Activated naive CD4-positive, alpha-beta T cell treated with anti-CD3 and anti-CD28 coated beads, Interleukin-2, amount 50 U/mL, for 24 hours (primary cell): ENCODE data around the gene ZNF48.
"Not testable (repeated sequence)": the region's sequence is repeated elsewhere in the genome, so short reads cannot be mapped to it uniquely, and the experiment has no call there.

ENCODE experiments used
- H3K27ac Mint-ChIP-seq: one replicate; pipeline ENCODE4 v1.8.0; 2021; ENCODE audit warnings: mild to moderate bottlenecking, mixed read lengths
- H3K27me3 Mint-ChIP-seq: one replicate; pipeline ENCODE4 v1.8.0; 2021; ENCODE audit warnings: mixed read lengths
- H3K36me3 Mint-ChIP-seq: one replicate; pipeline ENCODE4 v1.8.0; 2021; ENCODE audit warnings: mixed read lengths
- H3K4me1 Mint-ChIP-seq: one replicate; pipeline ENCODE4 v1.8.0; 2021; ENCODE audit warnings: mixed read lengths
- H3K4me3 Mint-ChIP-seq: one replicate; pipeline ENCODE4 v1.8.0; 2021; ENCODE audit warnings: mild to moderate bottlenecking, mixed read lengths
- H3K9me3 Mint-ChIP-seq: one replicate; pipeline ENCODE4 v1.8.0; 2021; ENCODE audit warnings: mixed read lengths

The ZNF48 gene

DNA sequence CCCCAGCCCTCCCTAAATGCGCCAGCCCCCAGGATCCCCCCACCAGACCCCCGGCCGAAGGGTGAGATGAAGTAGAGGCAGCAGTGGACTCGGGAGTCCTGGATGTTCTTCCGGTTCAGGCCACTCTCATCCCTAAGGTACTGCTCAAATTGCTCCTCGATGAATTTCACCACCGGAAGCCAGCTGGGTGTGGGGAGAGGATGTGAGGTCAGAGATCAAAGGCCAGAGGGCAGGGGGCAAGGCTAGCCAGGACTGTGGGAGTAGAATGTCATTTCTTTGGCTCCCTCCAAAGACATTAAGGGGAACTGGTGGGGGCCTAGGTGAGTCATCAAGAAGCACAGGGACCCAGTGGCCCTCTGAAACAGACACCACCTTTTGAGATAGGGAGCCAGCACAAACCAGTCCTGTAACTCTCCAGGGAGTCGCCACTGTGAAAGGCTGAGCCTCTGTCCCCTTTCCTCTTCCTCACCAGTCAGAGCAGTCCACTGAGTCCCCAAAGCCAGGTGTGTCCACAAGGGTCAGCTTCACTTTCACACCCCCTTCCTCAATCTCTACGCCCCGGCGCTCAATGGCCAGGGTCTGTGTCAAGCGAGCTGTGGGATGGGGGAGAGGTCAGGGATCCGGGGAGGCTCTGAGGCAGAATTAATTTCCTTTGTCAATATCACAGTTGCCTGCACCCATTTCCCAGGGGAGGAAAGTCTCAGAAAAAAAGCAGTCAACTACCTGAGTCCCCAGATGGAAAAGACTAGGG lies 13.8 kb upstream of the ZNF48 start:
- Mint-ChIP-seq H3K4me1 (peaks cover 60% of the 10 kb centered on the region), H3K27ac (peak overlapping the region; percentile 93), H3K36me3 (peaks cover 4% of the 10 kb centered on the region), H3K9me3 (no peaks in the 10 kb centered on the region), H3K4me3 (peak overlapping the region; percentile 89), H3K27me3 (no peaks in the 10 kb centered on the region)

DNA sequence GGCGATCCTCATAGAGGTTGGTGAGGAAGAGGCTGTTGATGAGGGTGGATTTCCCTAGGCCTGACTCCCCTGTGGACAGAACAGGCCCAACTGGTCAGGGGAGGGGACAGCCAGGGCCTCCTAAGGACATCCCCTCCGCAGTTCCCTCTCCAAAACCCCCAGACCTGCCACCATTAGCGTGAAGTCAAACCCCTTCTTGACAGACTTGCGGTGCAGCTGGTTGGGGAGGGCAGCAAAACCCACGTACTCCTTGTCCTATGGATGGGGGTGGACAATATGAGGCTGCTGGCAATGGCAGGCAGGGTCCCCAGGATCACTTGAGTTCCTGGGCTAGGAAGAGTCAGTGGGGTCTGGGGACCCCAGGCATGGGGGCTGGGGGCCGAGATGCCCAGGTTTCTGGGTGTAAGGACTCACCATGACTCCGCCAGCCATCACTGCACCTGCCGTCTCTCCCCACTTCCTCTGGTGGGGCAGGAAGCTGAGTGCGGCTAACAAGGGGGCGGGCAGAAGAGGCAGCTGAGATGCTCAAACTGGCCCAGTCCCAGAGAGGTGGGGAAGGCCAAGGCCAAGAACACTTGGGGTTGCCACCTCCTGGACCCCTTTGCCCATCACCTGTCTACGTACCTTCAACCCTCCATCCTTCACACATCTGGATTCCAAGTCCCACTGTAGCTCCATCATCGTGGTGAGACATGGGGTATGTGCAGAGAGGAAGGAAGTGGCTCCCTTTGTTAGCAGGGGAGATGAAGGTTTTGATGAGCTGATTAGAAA lies 12.9 kb upstream of the ZNF48 start, which contains the start of gene SEPTIN1:
Gene SEPTIN1, minus strand, starts transcription at position 451 of the 771 bp plus-strand sequence. Its CDS starts 19 bp downstream, at position 432.
- Mint-ChIP-seq H3K4me1 (peaks cover 56% of the 10 kb centered on the region), H3K9me3 (no peaks in the 10 kb centered on the region), H3K27ac (peak within 1 kb of the TSS; percentile 93), H3K36me3 (peaks cover 4% of the 10 kb centered on the region), H3K4me3 (peak within 1 kb of the TSS; percentile 89), H3K27me3 (no peaks in the 10 kb centered on the region)

DNA sequence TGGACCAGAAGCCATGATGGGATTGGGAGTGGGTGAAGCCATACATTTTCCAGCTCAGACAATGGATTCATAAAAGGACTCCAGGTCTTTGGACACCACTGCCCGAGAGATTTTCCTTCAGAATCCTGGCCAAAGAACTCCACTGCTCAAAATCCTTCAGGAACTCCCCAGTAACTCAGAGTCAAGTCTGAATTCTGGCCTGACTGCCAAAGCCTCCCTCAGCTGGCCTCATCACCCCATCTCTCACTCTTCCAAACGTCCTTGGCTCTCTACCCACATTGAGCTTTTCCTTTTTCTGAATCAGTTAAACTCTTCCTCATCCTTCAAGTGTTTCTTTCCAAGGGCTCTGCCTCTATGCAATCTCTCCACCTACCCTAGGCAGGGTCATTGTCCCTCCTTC lies 11.7 kb upstream of the ZNF48 start:
- H3K27ac Mint-ChIP-seq: peak overlapping the region; percentile 96
- H3K36me3 Mint-ChIP-seq: peaks cover 4% of the 10 kb centered on the region
- peaks cover 45% of the 10 kb centered on the region for H3K4me1 Mint-ChIP-seq
- peak overlapping the region; percentile 89 for H3K4me3 Mint-ChIP-seq
- H3K9me3 Mint-ChIP-seq: no peaks in the 10 kb centered on the region
- no peaks in the 10 kb centered on the region for H3K27me3 Mint-ChIP-seq

DNA sequence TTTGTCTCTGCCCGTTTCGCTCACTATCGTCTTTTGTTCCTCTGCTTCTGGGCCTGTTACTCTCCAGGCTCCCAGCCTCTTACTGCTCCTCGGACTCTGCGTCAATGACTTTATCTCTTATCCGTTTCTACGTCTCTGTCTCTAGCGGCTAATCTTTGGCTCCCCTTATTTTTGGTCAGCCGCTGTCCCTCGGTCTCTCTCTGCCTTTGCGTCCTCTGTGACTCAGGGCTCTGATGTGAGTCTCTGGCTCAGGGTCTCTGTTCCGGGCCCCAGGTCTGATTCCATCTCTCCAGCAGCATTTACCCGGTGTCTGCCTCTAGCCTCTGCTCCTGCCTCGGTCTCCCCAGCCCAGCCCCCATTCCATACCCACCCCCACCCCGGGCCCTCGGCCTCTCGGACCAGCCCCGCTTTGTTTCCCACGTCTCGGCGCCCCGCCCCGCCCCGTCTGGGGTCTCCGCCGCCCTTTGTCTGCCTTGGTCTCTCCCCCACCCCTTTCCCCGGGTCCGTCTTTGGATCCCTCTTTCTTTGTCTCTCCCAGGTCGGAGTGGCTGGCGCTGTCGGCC lies 547 bp upstream of the ZNF48 start:
- H3K4me3 Mint-ChIP-seq: peak overlapping the region; percentile 89
- H3K4me1 Mint-ChIP-seq: peaks cover 34% of the 10 kb centered on the region
- peaks cover 2% of the 10 kb centered on the region for H3K36me3 Mint-ChIP-seq
- H3K27ac Mint-ChIP-seq: peak overlapping the region; percentile 84
- H3K27me3 Mint-ChIP-seq: no peaks in the 10 kb centered on the region
- no peaks in the 10 kb centered on the region for H3K9me3 Mint-ChIP-seq

DNA sequence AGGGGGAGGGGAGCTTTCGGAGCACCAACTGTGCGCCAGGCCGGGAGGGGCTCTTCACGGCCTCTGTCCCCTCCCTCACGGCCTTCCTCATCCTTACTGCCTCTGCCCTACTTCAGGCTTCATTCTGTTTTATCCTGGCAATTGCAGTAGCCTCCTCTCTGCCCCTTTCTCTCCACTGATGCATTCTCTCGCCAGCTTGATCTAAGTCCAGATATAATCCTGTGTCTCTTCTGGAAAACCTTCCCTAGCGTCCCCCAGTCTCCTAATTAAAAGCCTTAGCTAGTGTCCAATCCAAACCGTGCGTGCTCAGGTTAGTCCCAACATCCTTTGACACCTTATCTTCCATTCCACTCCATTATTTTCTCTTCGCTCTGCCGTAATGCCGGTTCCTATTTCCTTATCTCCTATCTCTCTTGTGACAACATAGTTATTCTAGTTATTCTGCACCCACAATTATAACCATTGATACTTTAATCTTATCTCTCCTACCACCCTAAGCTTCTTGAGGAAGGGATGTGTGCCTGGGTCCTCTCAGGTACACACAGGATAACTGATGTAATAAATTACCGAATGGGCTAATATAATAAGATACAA lies 869 bp downstream of the ZNF48 start:
- H3K27me3 Mint-ChIP-seq: no peaks in the 10 kb centered on the region

DNA sequence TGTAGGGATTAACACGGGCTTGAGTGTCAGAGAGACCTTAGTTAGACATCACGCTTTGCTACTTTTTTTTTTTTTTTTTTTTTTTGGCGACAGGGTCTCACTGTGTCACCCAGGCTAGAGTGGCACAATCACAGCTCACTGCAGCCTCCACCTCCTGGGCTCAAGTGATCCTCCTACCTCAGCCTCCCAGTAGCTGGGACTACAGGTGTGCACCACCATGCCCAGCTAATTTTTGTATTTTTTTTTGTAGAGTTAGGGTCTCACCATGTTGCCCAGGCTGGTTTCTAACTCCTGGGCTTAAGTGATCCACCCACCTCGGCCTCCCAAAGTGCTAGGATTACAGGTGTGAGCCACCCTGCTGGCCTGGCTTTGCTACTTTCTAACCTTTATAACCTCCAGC lies 1.4 kb downstream of the ZNF48 start:
- H3K4me3 Mint-ChIP-seq: peak overlapping the region; percentile 91
- H3K9me3 Mint-ChIP-seq, H3K36me3 Mint-ChIP-seq, H3K27me3 Mint-ChIP-seq: not testable (repeated sequence)
- peak overlapping the region; percentile 86 for H3K27ac Mint-ChIP-seq
- peaks cover 45% of the 10 kb centered on the region for H3K4me1 Mint-ChIP-seq

More for the DNA sequence above, 869 bp downstream of the ZNF48 start:
- Mint-ChIP-seq H3K36me3 (peaks cover 2% of the 10 kb centered on the region), H3K4me1 (peaks cover 40% of the 10 kb centered on the region), H3K9me3 (no peaks in the 10 kb centered on the region), H3K4me3 (peak overlapping the region; percentile 91), H3K27ac (peak overlapping the region; percentile 86)

DNA sequence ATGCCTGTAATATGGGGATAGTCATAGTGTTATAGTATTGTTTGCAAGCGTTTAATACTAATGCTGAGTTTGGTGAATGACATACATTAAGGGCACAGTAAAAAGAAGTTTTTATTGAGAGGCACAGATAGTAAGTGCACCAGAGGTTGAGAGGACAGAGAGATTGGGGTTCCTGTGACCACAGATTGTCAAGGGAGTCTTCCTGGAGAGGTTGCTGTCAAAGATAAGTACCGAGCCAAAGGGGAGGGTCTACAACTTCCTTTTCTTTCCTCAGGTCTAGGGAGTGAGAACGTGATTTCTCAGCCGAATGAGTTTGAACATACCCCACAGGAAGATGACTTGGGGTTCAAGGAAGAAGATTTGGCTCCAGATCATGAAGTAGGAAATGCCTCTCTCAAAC lies 1.8 kb downstream of the ZNF48 start:
- no peaks in the 10 kb centered on the region for H3K27me3 Mint-ChIP-seq
- no peaks in the 10 kb centered on the region for H3K9me3 Mint-ChIP-seq
- peaks cover 48% of the 10 kb centered on the region for H3K4me1 Mint-ChIP-seq
- peak overlapping the region; percentile 66 for H3K4me3 Mint-ChIP-seq
- H3K27ac Mint-ChIP-seq: peak overlapping the region; percentile 89
- peaks cover 2% of the 10 kb centered on the region for H3K36me3 Mint-ChIP-seq

DNA sequence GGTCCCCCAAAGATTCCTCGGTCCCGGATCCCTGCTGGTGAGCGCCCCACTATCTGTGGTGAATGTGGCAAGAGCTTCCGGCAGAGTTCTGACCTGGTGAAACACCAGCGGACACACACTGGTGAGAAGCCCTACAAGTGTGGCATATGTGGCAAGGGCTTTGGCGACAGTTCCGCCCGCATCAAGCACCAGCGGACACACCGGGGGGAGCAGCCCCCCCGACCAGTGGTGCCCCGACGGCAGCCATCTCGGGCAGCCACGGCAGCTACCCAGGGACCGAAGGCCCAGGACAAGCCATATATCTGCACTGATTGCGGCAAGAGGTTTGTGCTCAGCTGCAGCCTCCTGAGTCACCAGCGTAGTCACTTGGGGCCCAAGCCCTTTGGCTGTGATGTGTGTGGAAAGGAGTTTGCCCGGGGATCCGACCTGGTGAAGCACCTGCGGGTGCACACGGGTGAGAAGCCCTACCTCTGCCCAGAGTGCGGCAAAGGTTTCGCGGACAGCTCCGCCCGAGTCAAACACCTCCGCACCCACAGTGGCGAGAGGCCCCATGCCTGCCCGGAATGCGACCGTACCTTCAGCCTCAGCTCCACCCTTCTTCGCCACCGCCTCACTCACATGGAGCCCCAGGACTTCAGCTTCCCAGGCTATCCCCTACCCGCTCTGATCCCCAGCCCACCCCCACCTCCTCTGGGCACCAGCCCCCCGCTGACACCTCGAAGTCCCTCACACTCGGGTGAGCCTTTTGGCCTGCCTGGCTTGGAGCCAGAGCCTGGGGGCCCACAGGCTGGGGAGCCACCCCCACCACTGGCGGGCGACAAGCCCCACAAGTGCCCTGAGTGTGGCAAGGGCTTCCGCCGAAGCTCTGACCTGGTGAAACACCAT lies 2.8 kb downstream of the ZNF48 start:
- Mint-ChIP-seq H3K27ac (no peak overlapping the region), H3K4me1 (peaks cover 48% of the 10 kb centered on the region), H3K27me3 (no peaks in the 10 kb centered on the region), H3K9me3 (no peaks in the 10 kb centered on the region), H3K4me3 (no peak overlapping the region), H3K36me3 (peaks cover 2% of the 10 kb centered on the region)

DNA sequence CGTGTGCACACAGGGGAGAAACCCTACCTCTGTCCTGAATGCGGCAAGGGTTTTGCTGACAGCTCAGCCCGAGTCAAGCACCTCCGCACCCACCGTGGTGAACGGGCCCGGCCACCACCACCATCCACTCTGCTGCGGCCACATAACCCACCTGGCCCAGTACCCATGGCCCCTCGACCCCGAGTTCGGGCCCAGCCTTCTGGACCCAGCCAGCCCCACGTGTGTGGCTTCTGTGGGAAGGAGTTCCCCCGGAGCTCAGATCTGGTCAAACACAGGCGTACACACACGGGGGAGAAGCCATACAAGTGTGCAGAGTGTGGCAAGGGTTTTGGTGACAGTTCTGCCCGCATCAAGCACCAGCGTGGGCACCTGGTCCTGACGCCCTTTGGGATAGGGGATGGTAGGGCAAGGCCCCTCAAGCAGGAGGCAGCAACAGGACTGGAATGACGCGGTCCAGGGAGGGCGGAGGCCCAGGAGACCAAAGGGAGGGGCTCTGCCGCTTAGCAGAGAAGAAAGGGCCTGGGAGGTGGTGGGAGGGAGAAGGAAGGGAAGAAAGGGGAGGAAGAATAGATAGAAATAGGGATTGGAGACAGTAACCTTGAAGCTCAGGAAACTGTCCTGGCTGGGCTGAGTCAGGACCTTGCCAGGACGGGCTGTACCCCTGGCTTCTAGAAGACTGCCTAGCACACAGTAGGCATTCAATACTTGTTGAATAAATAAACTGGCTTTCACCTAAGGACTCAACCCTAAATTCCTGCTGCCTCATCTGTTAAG lies 3.6 kb downstream of the ZNF48 start:
- Mint-ChIP-seq H3K4me1 (peaks cover 48% of the 10 kb centered on the region), H3K4me3 (peak overlapping the region; percentile 89), H3K27me3 (no peaks in the 10 kb centered on the region), H3K9me3 (no peaks in the 10 kb centered on the region), H3K27ac (no peak overlapping the region), H3K36me3 (peaks cover 2% of the 10 kb centered on the region)

DNA sequence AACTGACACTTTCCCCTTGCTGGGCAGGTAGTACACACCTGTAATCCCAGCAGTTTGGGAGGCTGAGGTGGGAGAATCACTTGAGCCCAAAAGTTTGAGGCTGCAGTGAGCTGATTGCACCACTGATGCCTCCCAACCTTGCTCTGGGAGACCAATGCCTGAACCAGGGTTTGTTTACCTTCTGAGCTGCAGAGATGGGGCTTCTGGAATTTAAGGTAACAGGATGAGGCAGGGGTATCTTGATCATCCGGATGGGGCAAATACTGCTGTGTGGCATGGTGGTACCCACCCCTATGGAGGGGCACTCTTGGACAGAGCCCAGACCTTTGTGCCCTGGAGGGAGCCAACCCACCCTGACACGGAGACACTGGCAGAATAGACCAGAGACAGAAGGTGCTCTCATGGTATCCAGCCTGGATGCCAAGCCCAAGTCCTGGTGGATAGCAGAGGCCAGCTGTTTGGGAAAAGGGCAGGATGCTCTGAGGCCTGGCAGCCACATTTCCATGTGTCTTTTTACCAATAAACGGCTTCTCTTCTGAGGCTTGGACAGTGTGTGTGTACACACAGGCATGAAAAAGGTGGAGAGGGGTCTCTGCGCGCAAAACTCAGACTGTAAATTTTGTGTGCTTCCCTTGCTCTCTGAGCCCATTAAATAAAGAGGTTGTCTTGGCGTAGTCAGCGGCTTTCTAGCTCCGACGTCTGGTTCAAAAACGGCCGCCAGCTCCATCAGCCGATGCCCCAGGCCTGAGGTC lies 4.4 kb downstream of the ZNF48 start:
- H3K4me3 Mint-ChIP-seq: peak overlapping the region; percentile 89
- H3K27me3 Mint-ChIP-seq: no peaks in the 10 kb centered on the region
- peak overlapping the region; percentile 79 for H3K27ac Mint-ChIP-seq
- H3K9me3 Mint-ChIP-seq: no peaks in the 10 kb centered on the region
- H3K36me3 Mint-ChIP-seq: peaks cover 2% of the 10 kb centered on the region
- H3K4me1 Mint-ChIP-seq: peaks cover 43% of the 10 kb centered on the region

DNA sequence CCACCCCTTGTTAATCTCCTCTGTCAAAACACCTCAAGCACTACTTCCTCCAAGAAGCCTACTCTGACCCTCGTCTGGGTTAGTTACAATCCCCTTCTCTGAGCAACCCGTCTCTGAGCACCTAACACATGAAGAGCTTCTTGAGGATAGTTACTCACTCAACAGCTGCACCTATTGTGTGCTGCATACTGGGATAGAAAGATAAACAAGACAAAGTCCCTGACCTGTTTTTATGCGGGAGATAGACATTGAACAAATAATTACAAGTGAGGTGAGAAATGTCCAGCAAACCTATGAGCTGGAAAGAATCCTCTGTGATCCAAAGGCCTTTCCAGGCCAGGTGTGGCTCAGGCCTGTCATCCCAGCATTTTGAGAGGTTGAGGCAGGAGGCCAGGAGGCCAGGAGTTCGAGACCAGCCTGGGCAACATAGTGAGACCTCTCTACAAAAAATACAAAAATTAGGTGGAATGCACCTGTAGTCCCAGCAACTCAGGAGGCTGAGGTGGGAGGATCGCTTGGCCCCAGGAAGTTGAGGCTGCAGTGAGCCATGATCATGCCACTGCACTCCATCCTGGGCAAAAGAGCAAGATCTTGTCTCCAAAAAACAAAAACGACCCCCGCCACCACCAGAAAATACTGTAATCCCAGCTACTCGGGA lies 6.7 kb downstream of the ZNF48 start:
- H3K4me3 Mint-ChIP-seq: peak overlapping the region; percentile 89
- peak overlapping the region; percentile 72 for H3K27ac Mint-ChIP-seq
- H3K36me3 Mint-ChIP-seq: peaks cover 2% of the 10 kb centered on the region
- no peaks in the 10 kb centered on the region for H3K9me3 Mint-ChIP-seq
- no peaks in the 10 kb centered on the region for H3K27me3 Mint-ChIP-seq
- H3K4me1 Mint-ChIP-seq: peaks cover 33% of the 10 kb centered on the region

DNA sequence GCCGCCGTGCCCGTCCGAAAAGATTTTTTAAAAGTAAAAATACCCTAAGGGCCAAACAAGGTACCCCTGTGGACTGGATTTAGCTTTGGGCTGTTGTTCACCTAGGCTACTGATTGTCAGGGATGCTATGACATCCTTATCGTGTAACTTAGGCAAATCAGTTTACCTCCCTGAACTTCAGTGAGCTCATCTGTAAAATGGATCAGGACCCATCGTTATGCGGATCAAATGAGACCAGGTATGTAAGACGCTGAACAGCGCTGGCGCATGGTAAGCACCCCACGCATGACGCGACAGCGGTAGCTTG lies 11.5 kb downstream of the ZNF48 start:
- H3K36me3 Mint-ChIP-seq: peaks cover 2% of the 10 kb centered on the region
- no peaks in the 10 kb centered on the region for H3K27me3 Mint-ChIP-seq
- H3K4me1 Mint-ChIP-seq: peaks cover 24% of the 10 kb centered on the region
- H3K27ac Mint-ChIP-seq: peak overlapping the region; percentile 100
- peak overlapping the region; percentile 95 for H3K4me3 Mint-ChIP-seq
- H3K9me3 Mint-ChIP-seq: no peaks in the 10 kb centered on the region

DNA sequence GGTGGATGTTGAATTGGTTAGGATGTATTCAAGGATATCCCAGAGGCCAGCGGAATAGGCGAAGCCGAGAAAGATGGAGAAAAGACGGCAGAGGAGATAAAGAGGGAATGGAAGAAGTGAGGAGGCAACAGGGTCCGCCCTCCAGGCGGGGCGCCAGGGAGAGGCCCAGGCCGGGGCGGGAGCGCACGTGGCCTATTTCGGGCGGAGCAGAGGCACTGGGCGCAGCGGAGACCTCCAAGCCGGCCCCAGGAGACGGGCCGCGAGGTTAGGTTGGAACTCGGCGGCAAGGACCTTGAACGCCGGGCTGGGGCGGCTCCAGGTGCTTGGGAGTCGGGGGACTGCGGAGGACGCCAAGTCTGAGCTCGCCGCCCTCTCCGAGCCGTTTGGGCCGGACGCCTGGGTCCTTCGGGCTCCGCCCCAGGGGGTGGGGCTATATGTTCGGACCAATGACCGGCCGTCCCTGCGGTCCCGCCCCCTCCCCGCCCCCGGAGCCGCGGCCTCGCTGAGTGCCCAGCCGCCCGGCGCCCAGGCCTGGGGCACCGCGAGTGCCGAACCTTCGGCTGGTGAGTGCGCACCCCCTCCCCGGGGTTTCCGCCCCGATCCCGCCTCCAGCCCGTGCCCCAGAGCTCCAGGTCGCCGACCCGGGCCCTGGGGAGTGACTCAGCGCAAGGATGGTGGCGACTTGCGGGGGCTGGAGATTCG lies 12.0 kb downstream of the ZNF48 start, which contains the start of gene ZNF771:
Gene ZNF771, plus strand, starts transcription at position 505 of the 702 bp plus-strand sequence. CDS start 448 bp downstream, outside the sequence.
- H3K27me3 Mint-ChIP-seq: no peaks in the 10 kb centered on the region

More for the DNA sequence above, 12.0 kb downstream of the ZNF48 start, which contains the start of gene ZNF771:
- Mint-ChIP-seq H3K4me1 (peaks cover 27% of the 10 kb centered on the region), H3K4me3 (peak within 1 kb of the TSS; percentile 95), H3K9me3 (no peaks in the 10 kb centered on the region), H3K36me3 (peaks cover 5% of the 10 kb centered on the region), H3K27ac (peak within 1 kb of the TSS; percentile 100)
